SK-N-MC (cell line): Measurements from ENCODE around the gene IRAK1.

ENCODE experiments used
- DNase-seq: peaks from one replicate; pipeline ENCODE4 v3.0.0-alpha.2; 2011; ENCODE audit warnings: low read depth, low spot score
- H3K27ac ChIP-seq: fragments of 200-600 bp; sonication (generic); 2 replicates; pipeline ENCODE4 v1.5.1; 2016; ENCODE audit warnings: mixed run types
- H3K36me3 ChIP-seq: fragments of 200-600 bp; sonication (generic); 2 replicates; pipeline ENCODE4 v1.6.1; 2017; ENCODE audit warnings: antibody characterized with exemption, low read length, mixed read lengths; ENCODE audit not compliant: insufficient read depth
- H3K4me3 ChIP-seq: fragments of 200-600 bp; sonication (generic); 2 replicates; pipeline ENCODE4 v1.5.1; 2016
- H3K9ac ChIP-seq: fragments of 200-600 bp; sonication (generic); 2 replicates; pipeline ENCODE4 v1.8.0; 2017; ENCODE audit warnings: mixed run types, mixed read lengths; ENCODE audit not compliant: insufficient read length
- H3K9me3 ChIP-seq: fragments of 200-600 bp; sonication (generic); 2 replicates; pipeline ENCODE4 v1.6.1; 2017; ENCODE audit warnings: low read depth, mild to moderate bottlenecking, antibody characterized with exemption, low read length, moderate library complexity, mixed read lengths
- EZH2 ChIP-seq: fragments of 200-600 bp; sonication (generic); IDR thresholded peaks from one replicate; pipeline ENCODE4 v1.6.1; 2017; ENCODE audit warnings: antibody characterized with exemption
- FOXP2 ChIP-seq: optimal IDR thresholded peaks from 2 replicates; pipeline ENCODE3; 2011; ENCODE audit warnings: mild to moderate bottlenecking, moderate library complexity; ENCODE audit not compliant: insufficient read depth; ENCODE audit errors: extremely low read length, control extremely low read depth
- POLR2AphosphoS5 ChIP-seq: IDR thresholded peaks from 2 replicates; pipeline ENCODE4 v1.6.1; 2012; ENCODE audit warnings: mild to moderate bottlenecking, low read depth, low read length, borderline replicate concordance

IRAK1 gene

DNA sequence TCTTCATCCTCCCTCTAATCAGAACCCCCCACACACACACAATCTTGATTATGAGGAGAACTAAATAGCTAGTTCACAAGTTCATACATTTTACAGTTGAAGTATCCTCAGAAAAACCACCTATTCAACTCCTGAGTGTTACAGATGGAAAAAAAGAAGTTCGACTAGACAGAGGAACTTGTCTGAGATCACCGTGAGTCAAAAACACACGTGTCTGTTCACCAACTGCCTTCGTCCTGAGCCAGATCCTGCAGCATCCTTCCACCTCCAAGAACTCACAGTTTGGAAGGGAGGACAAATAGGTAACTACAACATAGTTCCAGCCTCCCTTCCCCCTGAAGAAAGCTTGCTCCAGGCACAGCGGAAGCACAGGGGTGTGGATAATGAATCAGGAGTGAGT is 19.0 kb upstream of the IRAK1 start:
- no peaks in the 10 kb centered on the region for H3K36me3 ChIP-seq
- H3K9me3 ChIP-seq = no peaks in the 10 kb centered on the region
- no peak overlapping the region for H3K4me3 ChIP-seq
- no peak overlapping the region for H3K27ac ChIP-seq
- no peak for DNase-seq
- TF ChIP-seq FOXP2 = no peak
- TF ChIP-seq POLR2AphosphoS5 = no peak
- no peak for TF ChIP-seq EZH2
- no peak overlapping the region for H3K9ac ChIP-seq

DNA sequence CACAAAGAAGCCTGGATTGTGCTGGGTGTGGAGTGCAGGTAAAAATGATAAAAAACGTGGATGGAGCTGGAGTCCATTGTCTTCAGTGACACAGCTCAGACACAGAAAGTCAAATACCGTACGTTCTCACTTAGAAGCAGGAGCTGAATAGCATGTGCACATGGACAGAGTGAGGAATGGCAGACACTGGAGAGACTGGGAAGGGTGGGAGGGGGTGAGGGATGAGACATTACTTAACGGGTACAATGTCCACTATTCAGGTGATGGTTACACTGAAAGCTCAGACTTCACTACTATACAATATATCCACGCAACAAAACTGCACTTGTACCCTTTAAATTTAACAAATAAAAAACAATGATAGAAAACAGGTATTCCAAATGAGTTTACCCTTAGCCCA is 18.1 kb upstream of the IRAK1 start:
- H3K36me3 ChIP-seq = no peaks in the 10 kb centered on the region; the same call in 1 of the 2 replicates
- no peak overlapping the region for H3K4me3 ChIP-seq
- DNase-seq = no peak
- H3K27ac ChIP-seq = no peak overlapping the region
- H3K9ac ChIP-seq = no peak overlapping the region
- TF ChIP-seq FOXP2 (no peak), EZH2 (no peak), POLR2AphosphoS5 (no peak)
- no peaks in the 10 kb centered on the region for H3K9me3 ChIP-seq

DNA sequence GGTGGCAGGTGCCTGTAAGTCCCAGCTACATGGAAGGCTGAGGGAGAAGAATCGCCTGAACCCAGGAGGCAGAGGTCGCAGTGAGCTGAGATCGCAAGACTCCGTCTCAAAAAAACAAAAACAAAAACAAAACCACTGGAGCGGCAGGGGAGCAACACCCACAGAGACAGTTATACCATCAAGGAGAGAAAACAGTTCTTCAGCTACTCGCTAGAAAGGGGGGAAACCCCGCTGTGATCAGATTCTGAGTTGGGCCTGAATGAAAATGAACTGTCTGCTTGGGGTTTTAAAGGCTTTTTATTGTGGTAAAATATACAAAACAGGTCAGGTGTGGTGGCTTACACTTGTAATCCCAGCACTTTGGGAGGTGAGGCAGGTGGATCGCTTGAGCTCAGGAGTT is 16.8 kb upstream of the IRAK1 start:
- H3K9me3 ChIP-seq = no peaks in the 10 kb centered on the region
- no peak overlapping the region for H3K4me3 ChIP-seq
- no peak for DNase-seq
- TF ChIP-seq EZH2 (no peak), POLR2AphosphoS5 (no peak), FOXP2 (no peak)
- no peak overlapping the region for H3K9ac ChIP-seq
- H3K36me3 ChIP-seq = peaks cover 7% of the 10 kb centered on the region; the same call in 1 of the 2 replicates
- H3K27ac ChIP-seq = no peak overlapping the region

DNA sequence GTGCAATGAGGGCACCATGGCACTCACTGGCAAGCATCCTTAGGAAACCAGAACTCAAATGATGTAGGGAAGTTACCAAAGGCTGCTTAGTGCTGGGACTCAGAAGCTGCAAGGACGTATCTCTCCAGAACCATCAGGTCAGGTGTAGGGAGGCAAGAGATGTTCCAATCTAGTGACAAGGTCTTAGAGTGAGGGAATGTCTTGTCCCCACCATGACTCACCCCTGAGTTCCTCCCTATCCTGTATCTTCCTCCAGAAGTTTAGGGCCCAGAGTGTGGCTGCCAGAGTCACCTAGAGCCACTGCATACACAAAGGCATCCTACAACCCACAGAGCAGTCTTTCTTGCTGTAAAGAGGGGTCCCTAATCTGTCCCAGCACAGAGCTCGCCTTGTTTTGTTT is 14.1 kb upstream of the IRAK1 start:
- TF ChIP-seq FOXP2 = no peak
- TF ChIP-seq EZH2 = no peak
- TF ChIP-seq POLR2AphosphoS5 = no peak

DNA sequence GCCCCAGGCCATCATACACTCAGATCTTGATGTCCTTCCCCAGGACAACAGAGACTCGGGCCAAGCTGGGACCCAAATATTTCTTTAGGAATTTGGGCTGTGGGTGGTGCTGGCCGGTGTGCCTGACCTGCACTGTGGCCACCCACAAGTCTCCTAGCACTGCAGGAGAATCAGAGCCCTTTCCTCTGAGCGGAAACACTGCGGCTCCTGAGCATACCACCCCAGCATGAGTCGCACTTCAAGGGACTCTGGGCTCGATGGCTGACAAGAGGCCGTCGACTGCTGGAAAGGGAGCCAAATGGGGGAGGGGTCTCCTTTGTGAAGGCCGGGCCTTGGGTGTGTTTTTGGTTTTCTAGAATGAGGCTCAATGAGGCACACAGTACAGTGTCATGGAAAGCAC is 13.0 kb upstream of the IRAK1 start:
- Histone ChIP-seq H3K9ac (no peak overlapping the region), H3K27ac (no peak overlapping the region), H3K4me3 (no peak overlapping the region), H3K36me3 (peaks cover 15% of the 10 kb centered on the region; the same call in 1 of the 2 replicates), H3K9me3 (no peaks in the 10 kb centered on the region)
- TF ChIP-seq EZH2 (no peak), FOXP2 (no peak), POLR2AphosphoS5 (no peak)
- no peak for DNase-seq

More for the DNA sequence above, 14.1 kb upstream of the IRAK1 start:
- Histone ChIP-seq H3K27ac (no peak overlapping the region), H3K9me3 (no peaks in the 10 kb centered on the region), H3K9ac (no peak overlapping the region), H3K36me3 (peaks cover 15% of the 10 kb centered on the region; the same call in 1 of the 2 replicates), H3K4me3 (no peak overlapping the region)
- DNase-seq = no peak

DNA sequence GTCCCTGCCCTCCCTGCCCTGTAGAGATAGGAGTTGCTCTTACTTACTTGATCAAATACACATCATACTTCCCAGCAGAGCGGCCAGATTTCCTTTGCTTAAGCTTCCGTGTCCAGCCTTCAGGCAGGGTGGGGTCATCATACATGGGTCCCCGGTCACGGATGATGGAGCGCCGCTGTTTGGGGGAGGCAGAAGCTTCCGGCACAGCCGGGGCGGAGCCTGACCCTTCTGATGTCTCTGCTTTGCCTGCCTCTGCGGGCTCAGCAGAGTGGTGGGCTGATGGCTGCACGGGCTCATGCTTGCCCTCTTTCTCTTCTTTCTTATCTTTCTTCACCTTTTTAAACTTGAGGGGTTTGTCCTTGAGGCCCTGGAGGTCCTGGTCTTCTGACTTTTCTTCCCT is 12.5 kb upstream of the IRAK1 start:
- Histone ChIP-seq H3K27ac (no peak overlapping the region), H3K9me3 (no peaks in the 10 kb centered on the region), H3K9ac (no peak overlapping the region), H3K36me3 (peaks cover 15% of the 10 kb centered on the region; the same call in 1 of the 2 replicates), H3K4me3 (no peak overlapping the region)
- TF ChIP-seq FOXP2 (no peak), POLR2AphosphoS5 (no peak), EZH2 (no peak)
- no peak for DNase-seq

DNA sequence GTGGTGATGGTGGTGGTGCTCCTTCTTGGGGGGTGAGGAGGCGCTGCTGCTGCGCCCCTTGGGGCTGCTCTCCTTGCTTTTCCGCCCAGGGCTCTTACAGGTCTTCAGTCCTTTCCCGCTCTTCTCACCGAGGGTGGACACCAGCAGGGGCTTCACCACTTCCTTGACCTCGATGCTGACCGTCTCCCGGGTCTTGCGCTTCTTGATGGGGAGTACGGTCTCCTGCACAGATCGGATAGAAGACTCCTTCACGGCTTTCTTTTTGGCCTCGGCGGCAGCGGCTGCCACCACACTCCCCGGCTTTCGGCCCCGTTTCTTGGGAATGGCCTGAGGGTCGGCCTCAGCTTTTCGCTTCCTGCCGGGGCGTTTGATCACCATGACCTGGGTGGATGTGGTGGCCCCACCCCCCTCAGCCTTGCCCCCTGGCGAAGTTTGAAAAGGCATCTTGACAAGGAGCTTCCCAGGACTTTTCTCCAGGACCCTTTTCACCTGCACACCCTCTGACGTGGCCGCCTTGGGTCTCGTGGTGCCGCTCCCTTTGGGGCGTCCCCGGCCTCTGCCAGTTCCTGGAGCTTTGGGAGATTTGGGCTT is 11.1 kb upstream of the IRAK1 start:
- Histone ChIP-seq H3K9me3 (no peaks in the 10 kb centered on the region), H3K27ac (no peak overlapping the region), H3K4me3 (no peak overlapping the region), H3K9ac (no peak overlapping the region), H3K36me3 (peaks cover 15% of the 10 kb centered on the region; the same call in 1 of the 2 replicates)
- DNase-seq = no peak
- TF ChIP-seq EZH2 (no peak), FOXP2 (no peak), POLR2AphosphoS5 (no peak)

DNA sequence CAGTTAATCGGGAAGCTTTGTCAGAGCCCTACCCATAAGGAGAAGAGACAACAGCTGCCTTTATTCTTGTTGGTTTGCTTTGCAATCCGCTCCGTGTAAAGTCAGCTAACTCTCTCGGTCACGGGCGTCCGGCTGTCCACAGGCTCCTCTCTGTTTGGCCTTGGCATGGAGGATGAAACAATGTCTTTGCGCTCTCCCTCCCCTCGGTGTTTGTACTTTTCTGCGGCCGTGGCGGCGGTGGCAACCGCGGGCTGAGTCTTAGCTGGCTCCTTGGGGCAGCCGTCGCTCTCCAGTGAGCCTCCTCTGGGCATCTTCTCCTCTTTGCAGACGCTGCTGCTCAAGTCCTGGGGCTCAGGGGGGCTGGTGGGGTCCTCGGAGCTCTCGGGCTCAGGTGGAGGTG is 10.6 kb upstream of the IRAK1 start:
- no peak overlapping the region for H3K9ac ChIP-seq

DNA sequence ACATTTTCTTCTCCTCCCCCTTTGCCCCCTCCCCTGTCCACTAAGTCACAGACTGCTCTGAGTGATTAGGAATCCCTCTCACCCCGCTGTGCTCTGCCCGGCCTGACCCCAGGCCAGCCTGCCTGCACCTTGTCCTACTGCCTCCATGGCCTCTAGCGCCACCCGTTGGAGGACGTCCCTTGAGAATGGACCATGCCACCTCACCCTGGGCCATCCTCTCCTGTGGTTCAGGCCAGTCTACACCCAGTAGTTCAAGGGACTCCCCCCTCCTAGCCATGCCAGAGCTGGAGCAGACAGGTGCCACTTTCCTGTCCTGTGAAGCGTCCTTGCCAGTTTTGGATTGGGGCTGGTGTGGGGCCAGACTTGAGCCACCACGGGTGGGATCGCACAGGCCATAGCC is 9.7 kb upstream of the IRAK1 start:
- Histone ChIP-seq H3K9ac (no peak overlapping the region), H3K36me3 (peaks cover 15% of the 10 kb centered on the region; the same call in 1 of the 2 replicates), H3K27ac (no peak overlapping the region), H3K4me3 (no peak overlapping the region), H3K9me3 (no peaks in the 10 kb centered on the region)
- no peak for DNase-seq
- TF ChIP-seq FOXP2 = no peak
- no peak for TF ChIP-seq POLR2AphosphoS5
- TF ChIP-seq EZH2 = no peak

More for the DNA sequence above, 10.6 kb upstream of the IRAK1 start:
- no peak for DNase-seq
- no peak overlapping the region for H3K4me3 ChIP-seq
- H3K27ac ChIP-seq = no peak overlapping the region
- H3K9me3 ChIP-seq = no peaks in the 10 kb centered on the region
- H3K36me3 ChIP-seq = peaks cover 15% of the 10 kb centered on the region; the same call in 1 of the 2 replicates
- no peak for TF ChIP-seq EZH2
